T-cell (primary cell): ENCODE measurements around the gene ANKRD26. TPM values are rescaled to one million over a fixed set of nuclear protein-coding genes. Genes with fewer than 3 reads are reported as not detected.
"Not testable (repeated sequence)": the region's sequence is repeated elsewhere in the genome, so short reads cannot be mapped to it uniquely, and the experiment has no call there.

ENCODE experiments used
- ATAC-seq, 4 experiments: fragments of 200-7000 bp in 3 of 4; fragments of 150-1000 bp in 1 of 4; cut with Tn5 transposase; replicated peaks in 1 of 4; 1 replicate in 3 of 4; 2 replicates in 1 of 4; pipeline ENCODE4 v1.10.0; 2021; ENCODE audit warnings: moderate library complexity in 3 of 4, mild to moderate bottlenecking in 2 of 4, moderate number of reproducible peaks in 1 of 4
- CTCF ChIA-PET, 2 donors: fragments of 300-600 bp; sonication (Branson Sonifier 250); formaldehyde crosslinking; loops; one replicate each; lab custom pipeline; 2022; ENCODE audit warnings: antibody characterized with exemption in 2 of 2; lab: Charles Lee
- POLR2A ChIA-PET, 2 donors: fragments of 300-600 bp; sonication (Branson Sonifier 250); formaldehyde crosslinking; loops; one replicate each; lab custom pipeline; 2022; ENCODE audit warnings: antibody characterized with exemption in 2 of 2; lab: Charles Lee
- DNase-seq, 35 experiments: peaks; one replicate each; pipeline versions ENCODE4 v3.0.0 to v3.0.0-alpha.2; 2013 to 2023
- H3K27ac ChIP-seq: one replicate; pipeline ENCODE4 v1.5.1; 2013; ENCODE audit warnings: low read length
- H3K27me3 ChIP-seq, 2 experiments: replicated peaks in 1 of 2; 1 replicate in 1 of 2; 2 replicates in 1 of 2; pipeline versions ENCODE4 v1.6.1 to v1.7.0; 2013; ENCODE audit warnings: low read length in 1 of 2, mixed read lengths in 1 of 2; ENCODE audit not compliant: control insufficient read depth in 2 of 2, insufficient read depth in 2 of 2; ENCODE audit errors: extremely low read depth in 1 of 2
- H3K36me3 ChIP-seq, 2 donors: 1 replicate in 1 of 2; 2 replicates in 1 of 2; pipeline versions ENCODE4 v1.6.1 to v1.7.0; 2013; ENCODE audit warnings: low read length in 1 of 2; ENCODE audit not compliant: control insufficient read depth in 2 of 2, insufficient read depth in 1 of 2; ENCODE audit errors: extremely low read depth in 1 of 2
- H3K4me1 ChIP-seq, 2 experiments: 1 replicate in 1 of 2; 2 replicates in 1 of 2; pipeline versions ENCODE4 v1.6.1 to v1.7.0; 2013; ENCODE audit warnings: low read length in 2 of 2, mixed read lengths in 1 of 2; ENCODE audit not compliant: insufficient read depth in 2 of 2, control insufficient read depth in 1 of 2; ENCODE audit errors: extremely low read depth in 1 of 2
- H3K4me3 ChIP-seq, 2 donors: 1 replicate in 1 of 2; 2 replicates in 1 of 2; pipeline versions ENCODE4 v1.5.1 to v1.7.0; 2013; ENCODE audit warnings: mild to moderate bottlenecking in 2 of 2, low read length in 1 of 2, moderate library complexity in 1 of 2; ENCODE audit not compliant: control insufficient read depth in 1 of 2; ENCODE audit errors: extremely low read depth in 1 of 2
- H3K9me3 ChIP-seq: 2 replicates; pipeline ENCODE4 v1.7.0; 2013
- H3K27ac Mint-ChIP-seq, 2 donors: one replicate each; pipeline ENCODE4 v1.8.0; 2020 to 2021; ENCODE audit warnings: mild to moderate bottlenecking in 2 of 2, mixed read lengths in 2 of 2
- H3K27me3 Mint-ChIP-seq, 2 donors: one replicate each; pipeline ENCODE4 v1.8.0; 2021 to 2022; ENCODE audit warnings: mixed read lengths in 2 of 2
- H3K36me3 Mint-ChIP-seq: one replicate; pipeline ENCODE4 v1.8.0; 2021; ENCODE audit warnings: mixed read lengths
- H3K4me1 Mint-ChIP-seq, 3 donors: one replicate each; pipeline ENCODE4 v1.8.0; 2020 to 2022; ENCODE audit warnings: mixed read lengths in 3 of 3, mild to moderate bottlenecking in 1 of 3
- H3K4me3 Mint-ChIP-seq, 3 donors: one replicate each; pipeline ENCODE4 v1.8.0; 2020 to 2022; ENCODE audit warnings: mild to moderate bottlenecking in 3 of 3, mixed read lengths in 3 of 3, moderate library complexity in 3 of 3
- H3K9me3 Mint-ChIP-seq, 3 donors: one replicate each; pipeline ENCODE4 v1.8.0; 2020 to 2022; ENCODE audit warnings: mixed read lengths in 3 of 3
- WGBS: methylation state at CpG from one replicate; pipeline ENCODE4 v1.1.5; 2013; ENCODE audit warnings: missing lambda C conversion rate; ENCODE audit not compliant: insufficient coverage; 5-methylcytosine and 5-hydroxymethylcytosine counted together
- total RNA-seq, 35 experiments: library from RNA in 6 of 35; stranded (reverse) in 6 of 35; fragments of 120-200 nt in 1 of 35; gene quantifications; one replicate each; pipeline versions ENCODE4 v1.2.1 to v1.2.4 and lab custom pipeline; 2013 to 2026

ANKRD26 gene
- total RNA-seq, 5 donors from 2014 or later (not counting 1 experiment from before 2014, with no cell fraction given): 8.9 to 13.0 (median 9.3) TPM

- Mint-ChIP-seq H3K36me3 (peaks cover 66% of the 10 kb centered on the region), H3K27ac (no peak overlapping the region), H3K9me3 (peaks cover 0 to 12% (median 4%) of the 10 kb centered on the region in 3 donors), H3K4me1 (peaks cover 5 to 28% (median 16%) of the 10 kb centered on the region in 3 donors), H3K4me3 (no peak overlapping the region), H3K27me3 (no peaks in the 10 kb centered on the region)
- DNase-seq: no peak
- ChIA-PET POLR2A (no interaction called here), CTCF (no interaction called here)
- H3K4me1 ChIP-seq: no peaks in the 10 kb centered on the region
- peaks cover 21 to 38% of the 10 kb centered on the region in 2 donors for H3K36me3 ChIP-seq
- H3K9me3 ChIP-seq: no peaks in the 10 kb centered on the region
- WGBS: 97% methylated on average over 5 of the region's 6 CpGs
- H3K27ac ChIP-seq: no peak overlapping the region
- ATAC-seq: no peak
- H3K4me3 ChIP-seq: no peak overlapping the region
- H3K27me3 ChIP-seq: no peaks in the 10 kb centered on the region
Observed at GRCh38 chr10:27072436-27073114, 27.7 kb downstream of the ANKRD26 start.

- 86% methylated on average over 1 of the region's 2 CpGs for WGBS
- Mint-ChIP-seq H3K36me3 (peaks cover 54% of the 10 kb centered on the region), H3K27me3 (no peaks in the 10 kb centered on the region), H3K27ac (no peak overlapping the region), H3K9me3 (no peaks in the 10 kb centered on the region), H3K4me3 (no peak overlapping the region), H3K4me1 (peaks cover 0 to 11% (median 5%) of the 10 kb centered on the region in 3 donors)
- no peak for DNase-seq
- Histone ChIP-seq H3K27ac (no peak overlapping the region), H3K36me3 (peaks cover 21 to 28% of the 10 kb centered on the region in 2 donors), H3K9me3 (no peaks in the 10 kb centered on the region), H3K4me3 (no peak overlapping the region), H3K27me3 (no peaks in the 10 kb centered on the region), H3K4me1 (no peaks in the 10 kb centered on the region)
- ChIA-PET CTCF (no interaction called here), POLR2A (no interaction called here)
- ATAC-seq: no peak
Observed at GRCh38 chr10:27068217-27068891, 31.9 kb downstream of the ANKRD26 start.

- Mint-ChIP-seq H3K4me3 (no peak overlapping the region), H3K4me1 (peaks cover 0 to 10% (median 5%) of the 10 kb centered on the region in 3 donors), H3K27ac (no peak overlapping the region), H3K27me3 (no peaks in the 10 kb centered on the region), H3K9me3 (no peaks in the 10 kb centered on the region), H3K36me3 (peaks cover 61% of the 10 kb centered on the region)
- no peak for DNase-seq
- Histone ChIP-seq H3K9me3 (no peaks in the 10 kb centered on the region), H3K36me3 (peaks cover 7 to 24% of the 10 kb centered on the region in 2 donors), H3K4me1 (no peaks in the 10 kb centered on the region), H3K4me3 (no peak overlapping the region), H3K27me3 (no peaks in the 10 kb centered on the region), H3K27ac (no peak overlapping the region)
- WGBS: 100% methylated on average over 1 of the region's 2 CpGs
- ChIA-PET POLR2A (no interaction called here), CTCF (no interaction called here)
- no peak for ATAC-seq
Observed at GRCh38 chr10:27065084-27065483, 35.2 kb downstream of the ANKRD26 start.

- H3K4me1 ChIP-seq: no peaks in the 10 kb centered on the region
- H3K36me3 ChIP-seq: no peaks in the 10 kb centered on the region
- H3K9me3 ChIP-seq: no peaks in the 10 kb centered on the region
- peaks cover 19% of the 10 kb centered on the region for H3K36me3 Mint-ChIP-seq
- ChIA-PET CTCF (interaction anchor here in 1 of 2 donors (0.5 kb wide), 1 partner anchor 208 kb away, joined by 3 read pairs; no protein-coding TSS in a partner anchor), POLR2A (interaction anchor here in 1 of 2 donors (0.6 kb wide), 1 partner anchor 39 kb away, joined by 4 read pairs; no protein-coding TSS in a partner anchor)
- H3K27ac ChIP-seq: no peak overlapping the region
- H3K4me1 Mint-ChIP-seq: no peaks in the 10 kb centered on the region
- no peak for ATAC-seq
- no peak overlapping the region for H3K4me3 ChIP-seq
- no peaks in the 10 kb centered on the region for H3K9me3 Mint-ChIP-seq
- H3K27ac Mint-ChIP-seq: no peak overlapping the region
- H3K27me3 Mint-ChIP-seq: no peaks in the 10 kb centered on the region
- H3K4me3 Mint-ChIP-seq: no peak overlapping the region
- DNase-seq: no peak
- no peaks in the 10 kb centered on the region for H3K27me3 ChIP-seq
Observed at GRCh38 chr10:27052656-27053055, 47.6 kb downstream of the ANKRD26 start.

GRCh38 chr10:27045247-27045646, 55.0 kb downstream of the ANKRD26 start:
- WGBS: no CpG with 5 or more reads among the region's 4 CpGs
- H3K27ac Mint-ChIP-seq, H3K4me3 Mint-ChIP-seq, H3K4me3 ChIP-seq, H3K27me3 ChIP-seq, H3K9me3 Mint-ChIP-seq, ATAC-seq, CTCF ChIA-PET, H3K4me1 Mint-ChIP-seq, POLR2A ChIA-PET, DNase-seq, H3K4me1 ChIP-seq, H3K9me3 ChIP-seq, H3K27ac ChIP-seq, H3K27me3 Mint-ChIP-seq: not testable (repeated sequence)
- peaks cover 0 to 14% of the 10 kb centered on the region in 2 donors for H3K36me3 ChIP-seq
- H3K36me3 Mint-ChIP-seq: peaks cover 33% of the 10 kb centered on the region

GRCh38 chr10:27041196-27041595, 59.1 kb downstream of the ANKRD26 start:
- peaks cover 0 to 12% of the 10 kb centered on the region in 2 donors for H3K36me3 ChIP-seq
- H3K4me1 ChIP-seq: no peaks in the 10 kb centered on the region

More at GRCh38 chr10:27041196-27041595, 59.1 kb downstream of the ANKRD26 start:
- no peak overlapping the region for H3K4me3 ChIP-seq
- no peaks in the 10 kb centered on the region for H3K27me3 ChIP-seq
- Mint-ChIP-seq H3K27ac (no peak overlapping the region), H3K4me3 (no peak overlapping the region), H3K9me3 (no peaks in the 10 kb centered on the region), H3K27me3 (no peaks in the 10 kb centered on the region), H3K4me1 (no peaks in the 10 kb centered on the region), H3K36me3 (peaks cover 45% of the 10 kb centered on the region)
- POLR2A ChIA-PET: interaction anchor here in 1 of 2 donors (0.7 kb wide), 1 partner anchor 78 kb away, joined by 3 read pairs; no protein-coding TSS in a partner anchor
- ATAC-seq (no peak), DNase-seq (no peak)
- H3K9me3 ChIP-seq: no peaks in the 10 kb centered on the region
- CTCF ChIA-PET: interaction anchor here (0.6 to 1.2 kb wide), 2 partner anchors 159 to 185 kb away, joined by 3 read pairs; no protein-coding TSS in a partner anchor
- WGBS: no CpG with 5 or more reads among the region's 2 CpGs
- no peak overlapping the region for H3K27ac ChIP-seq
